ENCODE measurements around the gene BEX1.
"Not testable (repeated sequence)": the region's sequence is repeated elsewhere in the genome, so short reads cannot be mapped to it uniquely, and the experiment has no call there.

The BEX1 gene

DNA sequence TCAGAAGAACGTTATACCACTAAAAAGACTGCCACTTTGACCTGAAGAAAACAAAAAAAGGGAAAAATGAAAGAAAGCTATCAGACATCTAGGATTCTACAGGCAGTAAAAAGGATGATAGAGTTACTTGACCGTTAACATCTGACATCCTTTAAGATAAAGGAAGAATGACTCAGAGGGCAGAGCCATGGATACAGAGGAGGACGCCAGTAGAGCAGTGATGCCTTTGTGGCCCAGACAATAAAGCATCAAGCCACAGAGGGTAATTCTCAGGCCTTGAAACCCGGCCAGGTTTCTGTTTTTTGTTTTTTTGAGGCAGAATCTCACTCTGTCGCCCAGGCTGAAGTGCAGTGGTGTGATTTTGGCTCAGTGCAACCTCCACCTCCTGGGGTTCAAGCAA lies 9.5 kb upstream of the BEX1 start:
- Histone ChIP-seq H3K36me3 (ENCODE audit: control insufficient read depth, insufficient read depth, low read length) (no peaks in the 10 kb centered on the region), H3K9ac (ENCODE audit: low read depth, low read length) (no peak overlapping the region), H3K27me3 (ENCODE audit: control insufficient read depth, insufficient read depth, low read length) (no peaks in the 10 kb centered on the region), H3K4me1 (ENCODE audit: control insufficient read depth, insufficient read depth, low read length) (no peaks in the 10 kb centered on the region), H3K4me3 (ENCODE audit: low read depth, low read length) (no peak overlapping the region), H3K9me3 (ENCODE audit: control insufficient read depth, insufficient read depth, low read length) (peaks cover 3% of the 10 kb centered on the region)

DNA sequence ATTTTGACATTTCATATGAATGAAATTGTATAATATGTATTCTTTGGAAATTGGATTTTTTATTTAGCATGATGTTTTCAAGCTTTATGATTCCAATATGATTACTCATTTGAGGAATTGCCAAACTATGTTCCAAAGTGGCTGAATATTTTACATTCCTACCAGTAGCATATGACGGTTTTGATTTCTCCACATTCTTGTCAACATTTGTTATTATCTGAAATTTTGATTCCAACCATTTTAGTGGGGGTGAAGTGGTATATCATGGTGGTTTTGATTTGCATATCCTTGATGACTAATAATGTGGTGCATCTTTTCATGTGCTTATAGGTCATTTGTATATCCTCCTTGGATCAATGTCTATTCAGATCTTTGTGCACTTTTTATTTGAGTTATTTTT lies 2.6 kb upstream of the BEX1 start:
- Histone ChIP-seq H3K36me3 (ENCODE audit: control insufficient read depth, insufficient read depth, low read length) (no peaks in the 10 kb centered on the region), H3K9ac (ENCODE audit: low read depth, low read length) (no peak overlapping the region), H3K4me1 (ENCODE audit: control insufficient read depth, insufficient read depth, low read length) (no peaks in the 10 kb centered on the region)

DNA sequence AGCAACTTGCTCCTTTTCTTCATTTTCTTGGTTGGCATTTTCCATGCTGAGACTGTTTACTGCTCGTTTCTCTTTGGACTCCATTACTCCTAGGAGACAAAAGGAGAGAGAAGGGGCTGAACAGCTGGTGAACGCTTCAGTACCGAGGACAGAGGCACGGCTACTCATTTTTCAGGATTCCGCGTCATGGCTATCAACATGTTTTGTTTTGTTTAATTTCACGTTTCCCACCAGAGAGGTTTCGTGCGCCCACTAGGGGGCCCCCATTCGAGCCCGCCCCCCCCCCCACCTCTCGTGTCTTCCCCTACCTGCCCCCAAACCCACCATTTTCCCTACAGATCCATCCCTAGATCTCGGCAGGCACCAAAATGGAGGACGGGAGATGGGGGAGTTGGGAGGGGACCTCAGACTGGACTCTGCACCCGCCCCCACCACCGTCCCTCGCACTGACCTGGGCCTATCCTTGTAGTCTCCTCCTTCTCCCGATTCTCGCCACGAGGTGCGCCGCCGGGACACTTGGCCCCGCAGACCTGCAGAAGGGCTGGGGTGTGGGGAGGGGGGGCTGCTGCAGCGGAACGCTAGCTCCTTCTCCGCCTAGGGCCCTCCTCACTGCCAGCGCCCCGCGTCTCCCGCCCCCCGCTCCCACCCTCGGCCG lies 653 bp downstream of the BEX1 start:
- peak overlapping the region; percentile 56 for H3K4me3 ChIP-seq (ENCODE audit: low read depth, low read length)
- no peaks in the 10 kb centered on the region for H3K4me1 ChIP-seq (ENCODE audit: control insufficient read depth, insufficient read depth, low read length)
- H3K27me3 ChIP-seq (ENCODE audit: control insufficient read depth, insufficient read depth, low read length), result no peaks in the 10 kb centered on the region
- H3K9ac ChIP-seq (ENCODE audit: low read depth, low read length), result no peak overlapping the region
- no peaks in the 10 kb centered on the region for H3K36me3 ChIP-seq (ENCODE audit: control insufficient read depth, insufficient read depth, low read length)
- H3K9me3 ChIP-seq (ENCODE audit: control insufficient read depth, insufficient read depth, low read length), result no peaks in the 10 kb centered on the region

More for the DNA sequence above, 2.6 kb upstream of the BEX1 start:
- Histone ChIP-seq H3K27me3 (ENCODE audit: control insufficient read depth, insufficient read depth, low read length) (no peaks in the 10 kb centered on the region), H3K4me3 (ENCODE audit: low read depth, low read length) (no peak overlapping the region), H3K9me3 (ENCODE audit: control insufficient read depth, insufficient read depth, low read length) (no peaks in the 10 kb centered on the region)

DNA sequence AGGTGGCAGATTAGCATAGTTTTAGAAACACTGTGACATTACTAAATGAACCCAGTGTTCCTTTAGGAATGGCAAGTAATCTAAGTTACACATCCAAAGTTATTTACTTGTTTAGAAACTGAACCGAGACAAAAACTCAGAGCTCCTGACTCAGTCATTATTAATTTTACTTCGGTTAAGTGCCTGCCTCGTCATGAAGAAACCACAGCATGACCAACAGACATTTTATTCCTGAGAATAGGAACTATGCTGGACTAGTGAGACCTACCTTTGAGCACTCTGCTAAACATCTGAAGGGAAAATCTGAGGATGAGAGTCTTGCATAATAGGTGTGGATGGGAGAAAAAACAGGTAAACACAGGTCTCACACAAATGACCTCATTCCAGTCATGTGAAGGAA lies 2.5 kb downstream of the BEX1 start:
- no peaks in the 10 kb centered on the region for H3K36me3 ChIP-seq (ENCODE audit: control insufficient read depth, insufficient read depth, low read length)
- no peaks in the 10 kb centered on the region for H3K9me3 ChIP-seq (ENCODE audit: control insufficient read depth, insufficient read depth, low read length)
- no peak overlapping the region for H3K9ac ChIP-seq (ENCODE audit: low read depth, low read length)
- H3K4me1 ChIP-seq (ENCODE audit: control insufficient read depth, insufficient read depth, low read length), result no peaks in the 10 kb centered on the region
- no peaks in the 10 kb centered on the region for H3K27me3 ChIP-seq (ENCODE audit: control insufficient read depth, insufficient read depth, low read length)
- no peak overlapping the region for H3K4me3 ChIP-seq (ENCODE audit: low read depth, low read length)

DNA sequence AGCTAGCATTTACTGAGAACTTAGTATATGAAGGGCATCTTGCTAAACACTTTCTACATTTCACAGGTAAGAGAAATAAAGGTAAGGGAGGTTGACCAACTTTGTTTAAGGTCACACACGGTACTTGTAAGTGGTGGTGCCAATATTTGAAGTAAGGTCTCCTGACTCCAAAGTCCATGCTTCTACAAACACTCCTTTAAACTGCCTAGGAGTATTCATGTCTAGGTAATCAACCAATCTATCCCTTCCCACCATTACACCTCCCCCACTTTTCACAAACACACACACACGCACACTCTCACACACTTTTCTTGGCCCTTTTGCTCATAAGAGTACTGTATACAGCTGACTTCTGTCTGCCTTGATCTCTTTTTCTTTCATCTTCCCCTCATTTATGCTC lies 7.1 kb downstream of the BEX1 start:
- H3K4me3 ChIP-seq (ENCODE audit: low read depth, low read length), result no peak overlapping the region
- H3K27me3 ChIP-seq (ENCODE audit: control insufficient read depth, insufficient read depth, low read length), result no peaks in the 10 kb centered on the region
- H3K36me3 ChIP-seq (ENCODE audit: control insufficient read depth, insufficient read depth, low read length), result no peaks in the 10 kb centered on the region
- H3K4me1 ChIP-seq (ENCODE audit: control insufficient read depth, insufficient read depth, low read length), result no peaks in the 10 kb centered on the region
- no peak overlapping the region for H3K9ac ChIP-seq (ENCODE audit: low read depth, low read length)
- H3K9me3 ChIP-seq (ENCODE audit: control insufficient read depth, insufficient read depth, low read length), result no peaks in the 10 kb centered on the region

DNA sequence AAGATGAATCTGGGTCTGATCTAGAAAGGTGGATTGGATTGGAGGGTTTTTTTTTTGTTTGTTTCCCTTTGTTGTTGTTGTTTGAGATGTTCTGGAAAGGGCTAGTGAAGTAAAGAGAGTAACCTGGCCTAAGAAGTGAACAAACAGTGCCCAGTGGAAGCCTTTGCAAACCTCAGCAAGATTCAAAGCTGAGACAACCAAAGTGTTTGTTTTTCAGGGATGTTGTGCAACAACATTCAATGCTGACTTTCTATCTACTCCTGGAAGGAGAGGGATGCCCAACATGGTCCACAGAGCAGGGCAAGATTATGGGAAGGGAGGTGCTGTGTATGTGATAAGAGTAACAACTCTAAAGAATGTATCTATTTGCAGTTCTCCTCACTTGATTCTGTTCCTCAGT lies 11.3 kb downstream of the BEX1 start:
- Histone ChIP-seq H3K27me3 (ENCODE audit: control insufficient read depth, insufficient read depth, low read length) (no peaks in the 10 kb centered on the region), H3K36me3 (ENCODE audit: control insufficient read depth, insufficient read depth, low read length) (no peaks in the 10 kb centered on the region), H3K4me1 (ENCODE audit: control insufficient read depth, insufficient read depth, low read length) (no peaks in the 10 kb centered on the region), H3K9me3 (ENCODE audit: control insufficient read depth, insufficient read depth, low read length) (no peaks in the 10 kb centered on the region), H3K4me3 (ENCODE audit: low read depth, low read length) (no peak overlapping the region), H3K9ac (ENCODE audit: low read depth, low read length) (no peak overlapping the region)

DNA sequence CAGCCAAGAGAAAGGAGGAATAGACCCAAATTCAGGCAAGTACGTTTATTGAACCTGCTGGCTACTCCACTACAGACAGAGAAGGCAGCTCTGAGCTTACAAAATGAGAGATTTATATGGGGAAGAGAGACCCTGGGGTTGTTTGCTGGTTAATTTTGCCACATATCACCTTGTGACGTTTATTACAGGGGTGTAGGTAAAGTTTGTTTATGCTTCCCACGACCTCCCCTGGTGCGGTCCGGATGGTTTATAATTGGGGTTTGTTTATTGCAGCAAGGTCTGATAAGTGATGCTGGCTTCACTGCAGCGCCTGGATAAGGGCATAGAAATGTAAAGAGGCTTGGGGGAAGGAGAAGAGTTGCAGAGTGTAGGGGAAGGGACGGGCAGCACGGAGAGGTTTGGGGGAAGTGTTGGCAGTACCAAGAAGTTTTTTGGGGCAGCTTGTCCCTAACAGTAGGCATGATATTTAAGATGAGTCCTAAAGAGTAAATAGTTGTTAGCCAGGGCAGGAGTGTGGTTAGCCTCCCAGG lies 12.6 kb downstream of the BEX1 start:
- Histone ChIP-seq H3K4me3 (ENCODE audit: low read depth, low read length) (no peak overlapping the region), H3K27me3 (ENCODE audit: control insufficient read depth, insufficient read depth, low read length) (no peaks in the 10 kb centered on the region), H3K4me1 (ENCODE audit: control insufficient read depth, insufficient read depth, low read length) (no peaks in the 10 kb centered on the region), H3K9ac (ENCODE audit: low read depth, low read length) (no peak overlapping the region), H3K9me3 (ENCODE audit: control insufficient read depth, insufficient read depth, low read length) (no peaks in the 10 kb centered on the region), H3K36me3 (ENCODE audit: control insufficient read depth, insufficient read depth, low read length) (no peaks in the 10 kb centered on the region)

DNA sequence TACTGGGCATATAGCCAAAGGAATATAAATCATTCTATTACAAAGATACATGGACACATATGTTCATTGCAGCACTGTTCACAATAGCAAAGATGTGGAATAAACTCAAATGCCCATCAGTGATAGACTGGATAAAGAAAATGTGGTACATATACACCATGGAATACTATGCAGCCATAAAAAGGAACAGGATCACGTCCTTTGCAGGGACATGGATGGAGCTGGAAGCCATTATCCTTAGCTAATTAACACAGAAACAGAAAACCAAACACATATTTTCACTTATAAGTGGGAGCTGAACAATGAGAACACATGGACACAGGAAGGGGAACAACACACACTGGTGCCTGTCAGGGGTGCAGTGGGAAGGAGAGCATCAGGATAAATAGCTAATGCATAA lies 30.6 kb downstream of the BEX1 start:
- not testable (repeated sequence) for H3K36me3 ChIP-seq (ENCODE audit: control insufficient read depth, insufficient read depth, low read length); H3K4me3 ChIP-seq (ENCODE audit: low read depth, low read length); H3K9me3 ChIP-seq (ENCODE audit: control insufficient read depth, insufficient read depth, low read length); H3K27me3 ChIP-seq (ENCODE audit: control insufficient read depth, insufficient read depth, low read length); H3K4me1 ChIP-seq (ENCODE audit: control insufficient read depth, insufficient read depth, low read length); H3K9ac ChIP-seq (ENCODE audit: low read depth, low read length)

DNA sequence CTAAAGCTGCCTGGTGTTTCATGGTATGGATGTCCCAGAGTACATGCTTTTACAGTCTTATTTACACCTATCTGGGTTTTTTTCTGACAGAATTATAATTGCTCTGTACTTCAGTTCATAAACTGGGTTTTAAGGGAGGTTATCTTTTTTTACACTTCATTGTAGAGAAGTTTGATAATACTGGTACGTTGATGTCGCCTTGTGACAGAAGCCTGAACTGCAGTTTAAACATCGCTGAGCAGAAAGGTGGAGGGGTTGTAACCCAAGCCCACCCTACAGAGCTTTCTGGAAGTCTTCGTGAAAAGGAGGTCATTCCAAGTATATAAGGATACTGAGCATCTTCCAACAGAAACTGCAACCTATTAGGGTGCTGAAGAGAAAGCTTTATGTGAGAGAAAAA lies 46.4 kb downstream of the BEX1 start:
- no peak overlapping the region for H3K4me3 ChIP-seq (ENCODE audit: low read depth, low read length)
- no peaks in the 10 kb centered on the region for H3K9me3 ChIP-seq (ENCODE audit: control insufficient read depth, insufficient read depth, low read length)
- H3K9ac ChIP-seq (ENCODE audit: low read depth, low read length), result no peak overlapping the region
- H3K36me3 ChIP-seq (ENCODE audit: control insufficient read depth, insufficient read depth, low read length), result no peaks in the 10 kb centered on the region
- H3K27me3 ChIP-seq (ENCODE audit: control insufficient read depth, insufficient read depth, low read length), result no peaks in the 10 kb centered on the region
- no peaks in the 10 kb centered on the region for H3K4me1 ChIP-seq (ENCODE audit: control insufficient read depth, insufficient read depth, low read length)

DNA sequence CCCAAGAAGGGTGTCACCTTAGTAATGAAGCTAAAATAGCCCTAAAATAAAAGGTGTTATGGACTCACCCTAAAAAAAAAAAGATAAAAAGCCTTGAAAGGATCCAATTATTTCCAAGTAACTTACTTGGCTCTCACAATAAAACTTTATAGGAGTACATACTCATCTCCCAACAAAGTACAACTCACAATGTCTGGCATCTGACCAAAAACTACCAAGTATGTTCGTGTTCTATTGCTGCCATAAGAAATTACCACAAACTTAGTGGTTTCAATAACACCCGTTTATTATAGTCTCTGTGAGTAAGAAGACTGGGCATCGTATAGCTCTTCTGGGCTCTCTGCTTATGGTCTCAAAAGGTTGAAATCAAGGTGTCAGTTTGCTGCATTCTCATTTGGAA lies 51.0 kb downstream of the BEX1 start:
- no peaks in the 10 kb centered on the region for H3K4me1 ChIP-seq (ENCODE audit: control insufficient read depth, insufficient read depth, low read length)
- H3K27me3 ChIP-seq (ENCODE audit: control insufficient read depth, insufficient read depth, low read length), result no peaks in the 10 kb centered on the region
- peaks cover 3% of the 10 kb centered on the region for H3K9me3 ChIP-seq (ENCODE audit: control insufficient read depth, insufficient read depth, low read length)
- no peaks in the 10 kb centered on the region for H3K36me3 ChIP-seq (ENCODE audit: control insufficient read depth, insufficient read depth, low read length)
- no peak overlapping the region for H3K9ac ChIP-seq (ENCODE audit: low read depth, low read length)
- H3K4me3 ChIP-seq (ENCODE audit: low read depth, low read length), result no peak overlapping the region

Data from iPS-15b (cell line).